Measurements from ENCODE around the gene CASZ1. TPM values are rescaled to one million over a fixed set of nuclear protein-coding genes. Genes with fewer than 3 reads are reported as not detected.

CASZ1 gene
- total RNA-seq, 1 experiment from 2014 or later = 1.1 TPM

GRCh38 chr1:10624256-10625050 is 172.0 kb downstream of the CASZ1 start:
- no peak for DNase-seq (ENCODE audit: low spot score)

- DNase-seq (ENCODE audit: low spot score) = no peak
Measured at GRCh38 chr1:10623686-10624145, 172.7 kb downstream of the CASZ1 start.

- DNase-seq (ENCODE audit: low spot score) = no peak
Measured at GRCh38 chr1:10622910-10623685, 173.3 kb downstream of the CASZ1 start.

- DNase-seq (ENCODE audit: low spot score) = no peak
Measured at GRCh38 chr1:10621906-10622305, 174.5 kb downstream of the CASZ1 start.

GRCh38 chr1:10620776-10621175 is 175.7 kb downstream of the CASZ1 start:
- DNase-seq (ENCODE audit: low spot score) = no peak

- DNase-seq (ENCODE audit: low spot score) = no peak
Measured at GRCh38 chr1:10617931-10618885, 178.2 kb downstream of the CASZ1 start.

- DNase-seq (ENCODE audit: low spot score) = no peak
Measured at GRCh38 chr1:10617318-10617717, 179.1 kb downstream of the CASZ1 start.

GRCh38 chr1:10616696-10617095 is 179.8 kb downstream of the CASZ1 start:
- DNase-seq (ENCODE audit: low spot score) = no peak

GRCh38 chr1:10615932-10616671 is 180.3 kb downstream of the CASZ1 start:
- DNase-seq (ENCODE audit: low spot score) = no peak

- no peak for DNase-seq (ENCODE audit: low spot score)
Measured at GRCh38 chr1:10615332-10615731, 181.1 kb downstream of the CASZ1 start.

GRCh38 chr1:10614377-10615225 is 181.8 kb downstream of the CASZ1 start:
- DNase-seq (ENCODE audit: low spot score) = no peak

- no peak for DNase-seq (ENCODE audit: low spot score)
Measured at GRCh38 chr1:10613861-10614260, 182.6 kb downstream of the CASZ1 start.

GRCh38 chr1:10613340-10613739 is 183.1 kb downstream of the CASZ1 start:
- no peak for DNase-seq (ENCODE audit: low spot score)

GRCh38 chr1:10612436-10613160 is 183.8 kb downstream of the CASZ1 start:
- DNase-seq (ENCODE audit: low spot score) = no peak

GRCh38 chr1:10610901-10611600 is 185.4 kb downstream of the CASZ1 start:
- DNase-seq (ENCODE audit: low spot score) = no peak

GRCh38 chr1:10608690-10609089 is 187.8 kb downstream of the CASZ1 start:
- DNase-seq (ENCODE audit: low spot score) = no peak

GRCh38 chr1:10607228-10607627 is 189.2 kb downstream of the CASZ1 start:
- no peak for DNase-seq (ENCODE audit: low spot score)

GRCh38 chr1:10606064-10606463 is 190.4 kb downstream of the CASZ1 start:
- DNase-seq (ENCODE audit: low spot score) = no peak

GRCh38 chr1:10604966-10605365 is 191.5 kb downstream of the CASZ1 start:
- no peak for DNase-seq (ENCODE audit: low spot score)

Measured in A172 (cell line).